GDM1 (cell line): ENCODE results near the gene TGFB1I1.
"Not testable (repeated sequence)": the region's sequence is repeated elsewhere in the genome, so short reads cannot be mapped to it uniquely, and the experiment has no call there.

ENCODE experiments used
- DNase-seq: peaks from one replicate; lab custom pipeline; 2025; lab: John Stamatoyannopoulos, UW

TGFB1I1 gene

DNA sequence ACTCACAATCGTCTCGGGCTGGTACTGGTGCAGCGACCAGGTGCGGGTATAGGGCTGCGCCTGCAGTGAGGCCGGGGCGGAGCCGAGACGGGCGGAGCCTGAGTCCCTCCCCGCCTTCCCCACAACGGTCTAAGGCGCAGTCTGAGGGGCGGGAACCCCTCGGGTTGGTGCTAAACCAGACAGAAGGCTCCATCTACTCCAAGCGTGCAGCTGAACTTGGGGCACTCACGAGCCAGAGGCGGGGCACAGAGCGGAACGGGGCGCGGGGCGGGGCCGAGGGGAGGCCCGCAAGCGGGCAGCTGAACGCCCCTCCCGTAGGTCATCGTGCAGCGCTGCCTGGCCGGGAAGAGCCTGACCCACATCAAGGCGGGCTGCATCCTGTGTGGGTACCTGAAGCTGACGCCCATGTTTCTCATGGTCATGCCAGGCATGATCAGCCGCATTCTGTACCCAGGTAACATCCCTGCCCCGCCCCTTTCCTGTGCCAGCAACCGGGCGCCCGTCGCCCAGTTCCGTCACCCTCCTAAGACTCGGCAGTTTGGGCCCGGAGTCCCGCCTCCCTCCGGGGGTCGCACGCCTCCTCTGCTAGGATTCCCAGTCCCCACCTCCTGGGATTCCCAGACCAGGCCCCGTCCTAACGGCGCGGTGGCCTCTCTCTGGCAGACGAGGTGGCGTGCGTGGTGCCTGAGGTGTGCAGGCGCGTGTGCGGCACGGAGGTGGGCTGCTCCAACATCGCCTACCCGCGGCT, 15.9 kb downstream of the TGFB1I1 start:
- no peak for DNase-seq

DNA sequence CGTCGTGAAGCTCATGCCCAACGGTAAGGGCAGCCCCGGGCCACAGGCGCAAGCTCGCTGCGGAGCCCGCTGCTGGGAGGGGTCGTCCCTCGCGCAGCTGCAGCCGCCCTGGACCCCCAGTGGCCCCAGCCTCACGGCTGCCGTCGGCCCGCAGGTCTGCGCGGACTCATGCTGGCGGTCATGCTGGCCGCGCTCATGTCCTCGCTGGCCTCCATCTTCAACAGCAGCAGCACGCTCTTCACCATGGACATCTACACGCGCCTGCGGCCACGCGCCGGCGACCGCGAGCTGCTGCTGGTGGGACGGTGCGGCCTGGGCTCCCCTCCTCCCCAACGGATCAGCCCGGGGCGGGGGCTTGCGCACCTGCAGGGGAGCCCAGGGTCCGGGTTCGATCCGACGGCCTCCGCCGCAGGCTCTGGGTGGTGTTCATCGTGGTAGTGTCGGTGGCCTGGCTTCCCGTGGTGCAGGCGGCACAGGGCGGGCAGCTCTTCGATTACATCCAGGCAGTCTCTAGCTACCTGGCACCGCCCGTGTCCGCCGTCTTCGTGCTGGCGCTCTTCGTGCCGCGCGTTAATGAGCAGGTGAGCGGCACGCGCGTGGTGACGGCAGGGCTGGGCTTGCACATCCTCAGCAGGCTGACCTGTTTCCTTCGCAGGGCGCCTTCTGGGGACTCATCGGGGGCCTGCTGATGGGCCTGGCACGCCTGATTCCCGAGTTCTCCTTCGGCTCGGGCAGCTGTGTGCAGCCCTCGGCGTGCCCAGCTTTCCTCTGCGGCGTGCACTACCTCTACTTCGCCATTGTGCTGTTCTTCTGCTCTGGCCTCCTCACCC, 16.7 kb downstream of the TGFB1I1 start:
- no peak for DNase-seq

DNA sequence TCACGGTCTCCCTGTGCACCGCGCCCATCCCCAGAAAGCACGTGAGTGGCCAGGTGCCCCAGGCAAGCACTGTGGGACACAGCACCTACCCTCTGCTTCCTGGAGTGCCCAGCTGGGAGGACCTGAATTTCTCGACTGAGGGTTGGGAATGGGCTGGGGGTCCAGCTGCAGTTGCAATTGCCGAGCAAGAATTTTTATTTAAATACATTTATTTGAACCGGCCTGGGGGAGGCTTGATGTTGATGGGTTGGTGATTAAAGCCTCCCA, 17.3 kb downstream of the TGFB1I1 start:
- no peak for DNase-seq

DNA sequence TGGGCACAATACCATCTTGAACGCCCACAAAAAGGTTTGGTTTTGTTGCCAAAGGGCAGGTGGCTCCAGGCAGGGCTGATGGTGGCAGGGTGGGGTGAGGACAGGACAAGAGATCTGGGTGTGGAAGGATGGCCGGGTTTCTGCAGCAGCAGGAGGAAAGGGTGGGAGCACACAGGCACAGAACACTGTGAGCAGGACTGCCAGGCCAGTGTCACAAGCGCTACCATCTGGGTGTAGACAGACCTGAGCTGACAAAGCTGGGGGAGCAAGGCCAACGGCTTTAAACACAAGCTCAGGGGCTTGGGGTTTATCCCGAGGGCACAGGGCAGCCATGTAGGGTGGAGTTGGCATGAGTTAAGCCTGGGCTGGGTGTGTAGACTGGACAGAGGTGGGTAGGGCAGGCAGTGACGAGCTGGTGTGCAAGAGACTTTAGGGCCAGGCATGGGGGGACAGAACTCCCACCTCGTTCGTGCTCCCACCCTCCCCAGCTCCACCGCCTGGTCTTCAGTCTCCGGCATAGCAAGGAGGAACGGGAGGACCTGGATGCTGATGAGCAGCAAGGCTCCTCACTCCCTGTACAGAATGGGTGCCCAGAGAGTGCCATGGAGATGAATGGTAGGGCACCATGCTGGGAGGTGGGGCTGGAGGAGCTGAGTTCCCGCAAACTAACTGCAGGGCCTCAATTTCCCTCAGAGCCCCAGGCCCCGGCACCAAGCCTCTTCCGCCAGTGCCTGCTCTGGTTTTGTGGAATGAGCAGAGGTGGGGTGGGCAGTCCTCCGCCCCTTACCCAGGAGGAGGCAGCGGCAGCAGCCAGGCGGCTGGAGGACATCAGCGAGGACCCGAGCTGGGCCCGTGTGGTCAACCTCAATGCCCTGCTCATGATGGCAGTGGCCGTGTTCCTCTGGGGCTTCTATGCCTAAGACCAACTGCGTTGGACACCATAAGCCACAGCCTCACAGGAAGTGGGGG, 17.9 kb downstream of the TGFB1I1 start:
- DNase-seq, result no peak

DNA sequence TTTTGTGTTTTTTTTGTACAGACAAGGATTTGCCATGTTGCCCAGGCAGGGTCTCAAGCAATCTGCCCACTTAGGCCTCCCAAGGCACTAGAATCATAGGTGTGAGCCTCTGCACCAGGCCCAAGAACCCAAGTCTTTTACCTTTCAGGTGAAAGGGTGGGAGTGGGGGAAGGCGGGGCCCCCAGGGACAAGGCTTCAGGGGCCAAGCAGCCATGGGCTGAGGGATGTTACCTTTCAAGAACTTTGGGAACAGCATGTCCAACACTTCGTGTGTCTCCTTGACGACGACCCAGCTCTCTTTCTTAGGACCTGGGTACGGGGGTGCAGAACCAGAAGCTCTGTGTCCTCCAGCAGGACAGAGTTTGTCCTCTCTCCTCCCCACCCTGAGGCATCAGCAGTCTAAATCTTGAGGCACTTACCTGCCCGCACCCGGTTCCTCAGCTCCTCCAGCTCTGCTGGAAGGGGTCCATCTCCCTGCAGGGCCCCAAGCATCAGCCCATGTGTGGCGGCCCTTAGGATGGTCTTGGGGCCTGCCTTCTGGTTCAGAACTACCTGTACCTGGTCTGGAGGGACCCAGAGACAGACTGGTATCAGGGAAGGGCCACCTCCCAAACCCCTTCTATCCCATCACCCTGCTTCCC, 19.9 kb downstream of the TGFB1I1 start:
- no peak for DNase-seq

DNA sequence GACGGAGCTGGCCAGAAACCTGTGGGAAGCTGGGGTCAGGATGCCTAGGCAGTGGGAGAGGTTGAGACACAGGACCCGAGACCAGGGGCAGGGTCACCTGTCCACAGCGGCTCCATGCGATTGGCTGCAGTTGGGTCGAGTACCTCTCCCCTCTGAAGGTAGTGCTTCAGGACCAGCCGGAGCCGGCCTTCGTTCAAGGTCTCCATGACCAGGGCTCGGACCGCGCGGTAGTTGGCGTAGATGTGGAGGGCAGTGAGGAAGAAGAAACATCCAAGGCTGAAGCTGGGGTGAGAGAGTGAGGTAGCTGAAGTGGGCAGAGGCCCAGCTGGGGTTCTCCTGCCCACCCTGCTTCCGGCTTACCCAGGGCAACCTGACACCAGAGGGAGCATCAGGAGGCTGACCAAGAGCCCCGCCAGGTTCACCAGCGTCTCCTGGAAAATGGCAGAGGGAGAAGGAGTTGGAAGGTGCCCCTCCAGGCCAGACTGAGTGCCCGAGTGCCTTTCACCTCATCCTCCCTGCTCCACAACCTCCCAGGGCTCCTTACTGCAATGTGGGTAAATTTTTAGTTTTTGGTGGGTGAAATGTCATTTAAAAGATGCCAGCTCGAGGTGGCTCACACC, 21.7 kb downstream of the TGFB1I1 start:
- DNase-seq, result no peak

DNA sequence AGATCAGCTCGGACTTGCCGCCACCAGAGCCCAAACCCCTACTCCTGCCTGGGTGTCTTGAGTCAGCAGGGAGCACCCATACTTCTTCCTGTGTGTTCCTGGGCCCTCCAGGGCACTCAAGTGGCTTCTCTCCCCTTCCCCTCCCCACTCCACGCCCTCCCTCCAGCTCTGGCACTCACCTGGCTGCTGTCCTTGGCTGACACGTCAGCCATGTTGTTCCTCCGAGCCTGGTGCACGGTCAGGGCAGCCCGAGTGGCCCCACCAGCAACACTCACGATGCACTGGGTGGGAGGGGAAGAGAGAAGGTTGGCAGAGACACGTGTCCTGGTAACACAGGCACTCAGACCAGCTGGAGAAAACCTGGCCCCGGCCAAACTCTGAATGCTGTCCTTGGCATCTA, 24.7 kb downstream of the TGFB1I1 start:
- DNase-seq, result no peak

DNA sequence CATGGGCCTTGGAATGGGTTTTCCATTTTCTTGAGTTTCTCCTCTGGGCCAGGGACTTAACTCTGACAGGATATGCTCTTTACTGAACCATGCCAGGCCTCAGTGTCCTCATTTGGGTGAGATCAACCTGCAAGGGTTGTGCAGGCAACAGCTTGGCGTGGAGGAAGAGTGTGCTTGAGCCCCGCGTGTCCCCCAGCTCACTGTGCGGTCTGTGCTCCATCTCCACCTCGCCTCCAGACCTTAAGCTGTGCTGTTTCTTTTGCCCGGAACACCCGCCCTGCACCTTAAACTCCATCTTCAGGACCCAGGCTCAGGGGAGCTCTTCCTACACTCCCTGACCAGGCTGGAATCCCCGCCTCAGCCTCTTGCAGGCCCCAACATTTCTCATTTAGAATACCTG, 26.5 kb downstream of the TGFB1I1 start:
- no peak for DNase-seq

DNA sequence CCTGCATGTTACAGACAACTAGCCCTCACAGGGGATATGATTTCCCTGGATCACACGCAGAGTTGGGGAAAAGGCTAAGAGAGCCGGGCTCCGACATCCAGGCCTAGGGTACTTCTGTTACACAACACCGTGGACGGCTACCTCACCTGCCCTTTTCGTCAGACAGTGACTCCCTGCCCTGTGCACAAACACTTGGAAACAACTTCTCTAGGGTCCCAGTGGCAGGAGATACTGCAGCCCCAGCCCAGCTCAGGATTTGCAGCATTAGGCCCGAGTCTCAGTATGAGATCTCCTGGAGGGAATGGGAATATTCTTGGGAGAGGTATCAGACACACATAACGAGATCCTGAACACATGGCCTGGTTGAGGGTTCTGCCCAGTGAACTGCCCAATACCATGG, 28.0 kb downstream of the TGFB1I1 start:
- no peak for DNase-seq

DNA sequence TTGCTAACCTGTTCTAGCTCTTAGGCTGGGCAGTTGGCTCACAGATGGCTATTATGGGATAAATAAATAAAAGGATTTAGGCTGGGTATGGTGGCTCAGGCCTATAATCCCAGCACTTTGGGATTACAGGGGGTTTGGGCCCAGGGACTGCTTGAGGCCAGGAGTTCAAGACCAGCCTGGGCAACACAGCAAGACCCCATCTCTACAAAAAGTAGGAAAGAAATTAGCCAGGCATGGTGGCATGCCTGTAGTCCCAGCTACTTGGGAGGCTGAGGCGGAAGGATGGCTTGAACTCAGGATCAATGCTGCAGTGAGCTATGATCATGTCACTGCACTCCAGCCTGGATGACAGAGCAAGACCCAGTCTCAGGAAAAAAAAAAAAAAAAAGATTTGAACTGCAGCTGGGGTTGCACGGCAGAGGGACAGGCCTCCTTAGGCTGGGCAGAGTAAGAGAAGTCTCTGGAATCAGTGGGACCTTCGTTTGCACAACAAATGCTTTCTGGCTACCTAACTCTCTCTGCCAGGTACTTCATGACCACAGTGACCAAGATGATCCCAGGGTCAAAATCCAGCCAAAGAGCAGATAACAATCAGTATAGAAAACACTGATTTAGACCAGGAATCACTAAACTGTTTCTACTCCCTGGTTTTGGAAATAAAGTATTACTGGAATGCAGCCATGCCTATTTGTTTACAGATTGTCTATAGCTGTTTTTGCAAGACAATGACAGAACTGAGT, 29.4 kb downstream of the TGFB1I1 start:
- no peak for DNase-seq

DNA sequence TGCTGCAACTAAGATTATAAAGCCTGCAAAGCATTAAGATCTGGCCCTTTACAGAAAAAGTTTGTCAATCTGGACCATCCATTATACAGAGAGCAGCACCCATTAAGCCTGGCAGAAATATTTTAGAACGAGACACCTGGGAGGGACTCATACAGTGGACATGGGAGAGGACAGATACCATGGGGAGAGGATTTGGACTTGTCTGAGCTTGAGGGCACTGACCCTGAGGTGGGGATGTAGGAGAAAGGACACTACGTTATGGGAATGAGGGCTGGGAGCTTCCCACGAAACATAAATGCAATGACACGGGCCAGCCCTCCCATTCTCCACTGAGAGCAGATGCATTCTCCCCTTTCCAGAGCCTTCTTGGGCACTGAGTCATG, 30.0 kb downstream of the TGFB1I1 start:
- no peak for DNase-seq

DNA sequence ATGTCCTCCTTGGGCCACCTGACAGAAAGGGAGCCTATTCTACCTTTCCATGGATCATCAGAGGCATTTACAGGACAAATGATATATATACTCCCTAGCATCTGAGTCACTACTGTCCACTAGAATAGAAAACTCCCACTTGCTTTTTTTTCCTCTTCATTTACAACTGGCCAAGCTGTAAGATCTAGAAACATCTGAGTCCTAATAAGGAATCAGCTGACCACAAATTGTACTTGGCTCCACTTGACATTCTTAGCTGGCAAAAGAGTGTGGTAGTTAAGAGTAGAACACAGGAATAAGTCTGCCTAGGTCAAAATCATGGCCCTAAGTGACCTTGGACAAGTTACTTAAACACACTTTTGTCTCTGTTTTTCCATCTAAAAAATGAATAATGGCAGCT, 31.0 kb downstream of the TGFB1I1 start:
- no peak for DNase-seq

DNA sequence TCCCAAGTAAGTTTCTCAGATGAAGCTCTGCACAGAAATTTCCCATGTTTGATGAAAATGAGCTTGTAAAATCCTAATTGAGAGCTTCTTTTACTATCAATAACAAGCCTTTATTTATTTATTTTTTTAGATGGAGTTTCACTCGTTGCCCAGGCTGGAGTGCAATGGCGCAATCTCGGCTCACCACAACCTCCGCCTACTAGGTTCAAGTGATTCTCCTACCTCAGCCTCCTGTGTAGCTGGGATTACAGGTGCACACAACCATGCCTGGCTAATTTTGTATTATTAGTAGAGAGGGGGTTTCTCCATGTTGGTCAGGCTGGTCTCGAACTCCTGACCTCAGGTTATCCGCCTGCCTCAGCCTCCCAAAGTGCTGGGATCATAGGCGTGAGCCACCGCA, 31.6 kb downstream of the TGFB1I1 start:
- not testable (repeated sequence) for DNase-seq

DNA sequence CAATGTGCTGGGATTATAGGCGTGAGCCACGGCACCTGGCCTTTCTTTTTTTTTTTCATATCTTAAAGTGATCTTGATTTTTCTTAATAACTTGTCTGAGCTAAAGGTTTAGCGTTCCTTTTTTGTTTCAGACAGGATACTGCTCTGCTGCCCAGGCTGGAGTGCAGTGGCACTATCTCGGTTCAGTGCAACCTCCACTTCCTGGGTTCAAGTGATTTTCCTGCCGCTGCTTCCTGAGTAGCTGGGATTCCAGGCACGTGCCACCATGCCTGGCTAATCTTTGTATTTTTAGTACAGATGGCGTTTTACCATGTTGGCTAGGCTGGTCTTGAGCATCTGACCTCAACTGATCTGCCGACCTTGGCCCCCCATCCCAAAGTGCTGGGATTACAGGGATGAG, 32.2 kb downstream of the TGFB1I1 start:
- DNase-seq, result no peak

DNA sequence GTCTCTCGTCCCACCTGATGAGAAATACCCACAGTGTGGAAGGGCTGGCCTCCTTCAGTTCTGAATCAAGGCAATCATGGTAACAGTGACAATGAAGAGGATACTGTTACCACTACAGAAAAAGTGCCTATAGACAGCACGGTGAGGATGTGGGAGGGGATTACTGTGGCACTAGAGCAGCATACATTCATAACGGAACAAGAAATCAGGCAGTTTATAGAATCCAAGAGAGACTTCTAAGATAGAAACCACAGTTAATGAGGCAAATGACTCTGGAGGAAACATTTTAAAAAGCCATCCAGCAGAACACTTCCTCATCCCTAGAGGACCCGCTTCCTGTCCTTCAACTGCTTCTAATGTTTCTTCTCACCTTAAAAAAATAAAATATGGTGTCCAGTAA, 33.5 kb downstream of the TGFB1I1 start:
- DNase-seq, result no peak

DNA sequence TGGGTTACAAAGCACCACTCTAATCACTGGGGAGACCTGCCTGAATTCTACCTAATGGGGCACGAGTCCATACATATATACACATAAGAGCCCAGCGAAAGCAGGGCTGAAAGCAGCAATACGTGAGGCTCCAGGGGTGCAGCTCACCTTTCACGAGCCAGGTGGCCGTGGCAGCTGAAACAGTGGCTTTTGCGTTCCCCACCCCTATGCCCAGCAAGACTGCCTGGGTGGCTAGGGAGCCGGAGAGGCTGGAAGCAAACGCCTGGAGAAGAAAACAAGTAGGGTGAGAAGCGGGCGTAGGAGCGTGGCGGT, 35.6 kb downstream of the TGFB1I1 start:
- DNase-seq, result no peak

DNA sequence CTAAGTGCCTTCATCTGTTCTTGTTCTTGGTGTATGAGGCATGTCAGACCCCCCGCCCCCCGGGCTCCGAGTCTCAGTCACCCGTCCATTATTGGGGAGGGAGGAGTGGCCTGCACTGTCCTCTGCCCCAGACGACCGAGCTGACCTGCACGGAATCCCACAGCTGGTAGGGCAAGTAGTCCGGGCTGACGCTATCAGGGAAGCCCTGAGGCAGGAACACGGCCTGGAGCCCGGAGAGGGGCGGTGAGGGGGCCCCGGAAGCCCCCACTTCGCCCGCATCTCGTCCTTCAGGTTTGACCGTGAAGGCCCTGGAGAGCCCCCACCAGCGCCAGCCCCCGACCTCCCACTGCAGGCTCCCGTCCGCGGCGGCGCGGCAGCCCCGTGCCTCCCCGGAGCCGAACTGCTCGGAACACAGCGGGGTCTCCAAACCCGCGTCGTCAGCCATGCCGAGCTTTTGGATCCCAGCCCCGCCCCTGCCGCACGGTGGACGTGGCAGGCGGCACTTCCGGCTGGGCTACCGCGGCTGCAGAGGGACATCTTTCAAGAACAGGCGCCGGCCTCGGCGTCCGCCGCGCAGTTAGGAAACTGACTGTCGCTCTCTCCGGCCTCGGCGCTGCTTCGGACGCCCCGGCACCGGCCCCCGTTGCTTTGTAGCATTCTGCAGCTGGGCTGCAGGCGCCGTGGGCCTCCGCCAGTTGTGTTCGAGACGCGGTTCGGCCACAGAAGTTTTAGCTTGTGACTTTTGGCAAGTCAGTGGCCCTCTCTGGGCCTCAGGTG, 36.2 kb downstream of the TGFB1I1 start, which contains the start of gene RUSF1:
Gene RUSF1, minus strand, starts transcription at position 463 of the 777 bp plus-strand sequence. Its CDS starts 18 bp downstream, at position 445.
- DNase-seq, result peak; percentile 81

DNA sequence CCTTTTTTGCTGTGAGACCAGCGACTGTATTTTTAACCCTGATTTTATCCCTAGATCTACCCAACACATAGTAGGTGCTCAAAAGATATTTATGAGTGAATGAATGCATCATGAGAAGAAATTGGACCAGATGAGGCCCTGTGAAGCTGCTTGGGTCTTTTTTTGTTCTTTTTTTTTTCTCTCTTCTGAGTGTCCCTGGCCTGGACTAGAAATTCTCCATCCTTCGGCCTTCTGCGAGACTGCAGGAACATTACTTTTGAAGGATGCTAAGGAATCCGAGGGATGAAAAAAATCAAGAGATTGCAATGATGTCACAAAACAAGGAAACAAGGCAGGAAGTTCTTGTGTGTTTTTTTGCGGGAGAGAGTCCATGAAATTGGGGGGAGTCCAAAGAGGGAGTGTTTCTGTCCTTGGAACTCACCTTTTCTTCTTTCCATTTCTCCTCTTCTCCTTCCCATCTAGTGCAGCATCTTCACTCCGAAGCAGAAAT, 36.8 kb downstream of the TGFB1I1 start:
- no peak for DNase-seq

DNA sequence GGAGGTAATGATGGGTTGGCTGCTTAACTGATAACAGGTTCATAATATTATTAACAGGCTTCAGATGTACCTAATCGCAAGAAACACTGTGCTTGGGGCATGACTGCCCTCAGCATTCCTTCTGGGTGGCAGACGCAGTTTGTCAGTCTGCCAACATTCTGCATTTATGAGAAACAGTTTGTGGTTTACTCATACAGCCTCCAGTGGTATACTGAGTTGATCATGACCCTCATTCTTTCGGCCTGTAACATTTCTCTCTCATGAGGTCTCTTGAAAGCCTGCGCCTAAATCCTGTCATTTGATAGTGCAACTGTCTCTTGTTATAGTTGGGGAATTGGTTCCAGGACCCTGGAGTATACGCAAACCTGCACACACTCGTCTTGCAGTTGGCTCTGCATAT, 41.2 kb downstream of the TGFB1I1 start:
- no peak for DNase-seq

DNA sequence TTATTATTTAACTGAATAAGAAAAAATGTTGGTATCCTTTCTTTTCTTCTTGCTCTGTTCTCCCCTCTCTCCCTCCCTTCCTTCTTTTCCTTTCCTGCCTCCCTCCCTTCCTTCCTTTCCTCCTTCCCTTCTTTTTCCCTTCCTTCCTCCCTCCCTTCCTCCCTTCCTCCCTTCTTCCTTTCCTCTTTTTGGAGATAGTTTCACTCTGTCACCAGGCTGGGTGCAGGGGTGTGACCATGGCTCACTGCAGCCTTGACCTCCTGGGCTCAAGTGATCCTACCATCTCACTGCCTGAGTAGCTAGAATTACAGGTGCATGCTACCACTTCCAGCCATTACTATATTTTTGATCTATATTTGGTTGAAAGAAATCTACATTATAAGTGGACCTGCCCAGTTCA, 41.9 kb downstream of the TGFB1I1 start:
- no peak for DNase-seq
